ENCODE measurements around the gene EFNA5.

DNA sequence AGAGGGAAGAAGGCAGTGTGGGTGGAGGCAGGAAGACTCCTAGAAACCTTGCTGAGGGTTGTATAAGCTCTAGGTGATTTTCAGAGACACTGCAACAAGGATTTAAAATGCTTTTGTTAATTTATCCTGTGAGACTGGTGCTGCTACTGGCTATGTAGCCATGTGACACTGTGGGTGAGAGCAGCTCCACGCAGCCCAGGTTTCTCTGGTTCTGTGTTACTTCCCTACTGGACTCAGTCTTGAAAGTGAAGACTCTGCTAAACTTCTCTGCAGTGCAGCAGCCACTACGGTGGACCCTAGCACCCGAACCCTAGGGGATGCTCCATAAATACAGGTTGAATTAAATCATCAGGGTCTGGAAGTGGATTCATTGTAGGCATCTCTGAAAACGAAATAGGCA lies 25.8 kb upstream of the EFNA5 start:
- no peak for TF ChIP-seq POLR2AphosphoS5 (IDR thresholded peaks at IDR 0.05; ENCODE audit: low read depth, low read length)
- TF ChIP-seq POLR2A (IDR thresholded peaks at IDR 0.05; ENCODE audit: low read depth, low read length) = no peak
- no peak for TF ChIP-seq PAX5 (IDR thresholded peaks at IDR 0.05; ENCODE audit: insufficient read depth, low read length, severe bottlenecking)
- no peak for TF ChIP-seq SPI1 (IDR thresholded peaks at IDR 0.05; ENCODE audit: low read depth, low read length)
- TF ChIP-seq TAF1 (IDR thresholded peaks at IDR 0.05; ENCODE audit: low read depth, low read length) = no peak
